SIG-M5 (cell line): Measurements from ENCODE around the gene MERTK.
"Not testable (repeated sequence)": the region's sequence is repeated elsewhere in the genome, so short reads cannot be mapped to it uniquely, and the experiment has no call there.

Experiments used
- DNase-seq: peaks from one replicate; lab custom pipeline; 2025; lab: John Stamatoyannopoulos, UW

The MERTK gene

DNA sequence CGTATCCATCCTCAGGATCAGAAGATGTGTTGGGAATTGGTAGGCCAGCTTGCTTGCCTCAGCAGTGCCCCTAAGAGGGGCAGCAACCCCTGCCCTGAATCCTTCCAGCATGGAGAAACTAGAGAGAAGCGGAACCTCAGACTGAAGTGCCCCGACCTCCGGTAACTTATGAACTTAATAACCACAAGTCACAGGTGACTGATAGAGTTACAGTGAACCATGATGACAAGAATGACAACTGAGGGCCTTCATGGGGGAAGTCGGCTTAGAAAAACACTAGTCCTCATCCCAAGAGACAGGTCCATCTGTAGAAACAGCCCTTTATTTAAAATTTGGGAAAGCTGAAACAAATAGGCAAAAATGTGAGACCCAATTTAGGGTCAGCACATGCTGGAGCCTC, 114.1 kb downstream of the MERTK start:
- DNase-seq, result no peak

DNA sequence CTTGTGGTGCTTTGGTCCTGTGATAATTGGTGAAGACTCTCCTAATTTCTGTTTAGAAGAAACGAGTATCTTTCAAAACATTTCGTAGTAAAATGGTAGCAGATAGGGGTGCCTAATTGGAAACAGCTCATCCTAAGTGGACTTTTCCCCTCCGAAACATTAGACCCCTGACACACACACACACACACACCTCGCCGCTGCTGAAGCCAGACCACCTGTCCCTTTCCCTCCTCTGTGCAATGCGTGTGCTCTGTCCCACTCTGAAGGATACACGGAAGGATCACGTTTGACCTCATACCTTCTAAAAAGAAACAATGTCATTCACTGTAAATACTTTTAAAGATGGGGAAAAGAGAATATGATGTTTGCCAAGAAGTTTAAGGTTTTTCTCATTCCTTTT, 120.4 kb downstream of the MERTK start:
- no peak for DNase-seq

DNA sequence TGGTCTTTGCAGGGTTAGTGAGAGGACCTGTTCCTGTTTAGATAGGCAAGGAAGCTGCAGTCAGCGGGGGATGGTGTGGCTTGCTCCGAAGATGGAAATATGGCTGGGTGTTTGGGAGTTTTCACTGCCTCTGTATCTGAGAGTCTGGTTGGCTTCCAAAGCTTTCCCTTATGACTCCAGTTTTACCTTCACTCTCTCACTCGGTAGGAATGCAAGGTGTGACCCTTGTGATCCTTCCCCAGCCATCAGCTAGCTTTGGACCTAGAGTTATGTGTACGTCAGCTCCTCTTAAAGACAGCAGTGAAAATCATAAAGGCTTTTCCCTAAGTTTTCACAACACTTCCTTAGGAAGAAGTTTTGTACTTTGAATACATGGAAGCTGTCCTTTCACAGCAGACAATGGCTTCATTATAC, 121.2 kb downstream of the MERTK start:
- no peak for DNase-seq

DNA sequence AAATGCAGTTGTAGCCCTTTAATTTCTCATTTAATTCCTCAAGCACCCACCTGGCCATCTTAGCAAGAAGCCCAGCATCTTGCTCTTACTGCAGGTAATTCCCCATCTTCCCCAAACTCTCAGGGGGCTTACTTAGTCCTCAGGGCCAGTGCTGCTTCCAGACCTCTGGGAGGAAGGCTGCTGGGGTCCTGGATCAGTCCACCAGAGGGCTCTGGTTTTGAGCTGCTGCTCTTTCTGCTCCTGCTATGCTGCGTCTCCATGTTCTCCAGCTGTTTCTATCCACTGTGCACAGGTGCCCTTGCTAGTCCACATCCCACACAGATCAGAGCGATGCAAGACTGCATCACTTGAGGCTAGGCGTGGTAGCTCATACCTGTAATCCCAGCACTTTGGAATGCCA, 122.2 kb downstream of the MERTK start:
- no peak for DNase-seq

DNA sequence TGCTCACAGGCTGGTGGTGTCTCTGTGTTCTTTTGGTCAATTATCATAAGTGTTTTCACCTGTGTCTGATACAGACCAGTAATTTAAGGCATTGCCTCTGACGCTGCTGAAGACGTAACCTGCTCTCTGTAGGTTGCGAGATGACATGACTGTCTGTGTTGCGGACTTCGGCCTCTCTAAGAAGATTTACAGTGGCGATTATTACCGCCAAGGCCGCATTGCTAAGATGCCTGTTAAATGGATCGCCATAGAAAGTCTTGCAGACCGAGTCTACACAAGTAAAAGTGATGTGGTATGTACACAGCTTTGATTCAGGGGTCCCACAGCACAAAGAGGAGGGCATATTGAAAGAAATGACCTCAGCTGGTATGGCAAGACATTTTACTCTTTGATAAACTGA, 122.9 kb downstream of the MERTK start:
- no peak for DNase-seq

DNA sequence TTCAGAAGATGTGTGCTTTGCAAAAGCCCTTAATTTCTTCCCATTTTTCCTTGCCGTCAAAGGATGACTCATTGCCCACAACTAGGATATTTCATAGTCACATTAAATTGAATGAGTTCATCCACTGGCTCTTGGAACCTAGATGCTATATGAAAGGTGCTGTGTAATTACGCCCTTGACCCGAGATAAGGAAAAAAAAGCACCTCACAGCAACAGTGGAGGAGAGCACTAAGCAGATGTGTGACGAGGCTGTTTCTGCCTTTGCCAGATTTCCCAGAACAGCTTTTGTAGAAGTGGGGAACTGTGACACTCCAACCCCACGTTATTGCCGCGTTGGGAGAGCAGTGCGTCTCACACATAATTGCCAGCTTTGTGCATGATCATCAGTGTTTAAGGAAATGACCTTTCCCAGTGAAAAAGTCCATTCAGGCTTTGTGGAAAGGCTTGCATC, 123.4 kb downstream of the MERTK start:
- no peak for DNase-seq

DNA sequence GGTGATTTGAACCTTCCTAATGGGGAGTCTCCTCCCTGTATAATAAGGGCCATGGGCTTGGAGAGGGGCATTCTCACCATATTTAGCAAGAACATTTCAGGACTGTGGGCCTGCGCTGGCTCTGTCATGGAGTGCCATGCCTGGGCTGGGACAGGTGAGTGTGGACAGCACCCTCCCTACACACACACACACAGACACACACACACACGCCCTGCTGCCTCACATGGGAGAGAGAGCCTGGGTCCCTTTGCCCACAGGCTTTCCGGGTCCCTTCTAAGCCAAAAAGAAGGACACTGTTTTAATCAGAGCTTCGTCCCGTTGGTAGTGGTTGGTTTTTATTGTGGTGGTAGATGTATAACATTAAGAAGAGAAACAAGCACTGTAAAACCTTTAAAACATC, 125.3 kb downstream of the MERTK start:
- DNase-seq, result no peak

DNA sequence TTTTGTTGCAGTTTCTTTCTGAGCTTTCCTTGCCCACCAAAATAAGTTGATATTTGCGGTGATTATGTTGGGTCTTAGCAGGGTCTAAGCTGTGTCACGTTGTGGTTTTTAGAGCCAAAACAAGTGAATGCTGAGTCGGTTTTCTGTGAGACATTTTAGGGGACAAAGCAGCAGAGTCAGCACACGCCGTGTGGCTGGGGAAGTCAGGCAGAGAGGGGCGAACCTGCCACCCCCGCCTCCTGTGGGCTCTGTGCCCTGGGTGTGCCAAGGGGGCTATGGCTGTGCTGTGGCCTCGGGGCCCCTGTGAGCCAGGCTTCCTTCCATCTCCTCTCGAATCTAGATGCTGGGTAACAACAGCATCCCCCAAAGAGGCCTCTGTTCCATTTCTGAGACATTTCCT, 125.8 kb downstream of the MERTK start:
- no peak for DNase-seq

DNA sequence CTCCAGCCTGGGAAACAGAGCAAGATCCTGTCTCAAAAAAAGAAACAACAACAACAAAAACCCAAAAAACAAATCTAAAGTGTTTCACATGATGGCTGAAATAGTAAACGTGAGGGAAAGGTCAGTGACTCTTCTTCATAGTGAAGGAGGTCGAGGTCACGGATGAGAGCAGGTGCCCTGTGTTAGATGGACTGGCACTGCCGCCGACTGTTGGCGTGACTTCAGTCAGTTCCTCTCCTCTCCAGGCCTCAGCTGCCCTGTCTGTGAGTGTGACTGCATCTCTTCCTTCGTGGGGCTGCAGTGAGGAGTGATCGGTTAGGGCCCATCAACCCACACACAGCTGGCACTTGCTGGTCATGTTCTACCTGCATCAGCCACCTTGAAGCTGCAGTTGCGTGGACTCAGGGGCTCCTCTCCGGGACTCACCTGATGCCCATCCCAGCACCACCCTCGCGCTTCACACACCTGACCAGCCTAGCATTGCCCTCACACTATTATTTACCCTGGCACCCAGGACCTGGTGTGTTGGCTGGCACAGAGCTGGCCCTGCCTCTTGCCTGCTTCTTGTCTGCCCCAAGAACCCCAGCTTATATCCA, 126.6 kb downstream of the MERTK start:
- DNase-seq, result no peak

DNA sequence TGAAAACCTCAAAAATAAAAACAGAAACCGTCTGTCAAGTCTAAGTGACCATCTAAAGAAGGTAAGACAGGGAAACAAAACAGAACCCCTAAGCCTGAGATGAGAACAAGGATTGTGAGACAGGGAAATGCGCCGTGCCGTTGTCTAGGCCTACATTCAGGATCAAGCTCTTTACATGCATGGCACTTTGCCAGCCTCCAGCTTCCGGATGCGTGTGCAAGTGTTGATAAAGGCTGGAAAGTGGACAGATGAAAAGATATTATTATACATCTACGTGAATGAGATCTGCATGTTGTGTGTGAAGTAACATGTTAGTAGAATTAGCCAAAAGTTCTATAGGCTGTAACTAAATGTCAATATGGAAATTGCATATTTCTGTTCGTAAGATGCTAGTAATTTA, 128.1 kb downstream of the MERTK start:
- no peak for DNase-seq

DNA sequence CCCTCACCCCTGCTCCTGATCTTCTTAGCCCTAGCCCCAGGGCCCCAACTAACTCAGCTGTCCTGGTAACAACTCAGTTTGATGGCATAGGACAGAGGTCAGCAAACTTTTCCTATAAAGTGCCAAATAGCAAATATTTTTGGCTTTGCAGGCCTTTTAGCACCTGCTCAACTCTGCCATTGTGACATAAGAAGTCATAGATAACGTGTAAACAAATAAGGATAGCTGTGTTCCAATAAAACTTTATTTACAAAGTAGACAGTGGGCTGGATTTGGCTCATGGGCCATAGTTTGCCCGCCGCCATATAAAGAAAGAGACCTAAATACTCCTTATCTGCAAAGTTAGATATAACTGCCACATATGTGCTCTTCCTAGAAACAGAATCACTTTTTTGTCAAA, 129.4 kb downstream of the MERTK start:
- DNase-seq, result no peak

DNA sequence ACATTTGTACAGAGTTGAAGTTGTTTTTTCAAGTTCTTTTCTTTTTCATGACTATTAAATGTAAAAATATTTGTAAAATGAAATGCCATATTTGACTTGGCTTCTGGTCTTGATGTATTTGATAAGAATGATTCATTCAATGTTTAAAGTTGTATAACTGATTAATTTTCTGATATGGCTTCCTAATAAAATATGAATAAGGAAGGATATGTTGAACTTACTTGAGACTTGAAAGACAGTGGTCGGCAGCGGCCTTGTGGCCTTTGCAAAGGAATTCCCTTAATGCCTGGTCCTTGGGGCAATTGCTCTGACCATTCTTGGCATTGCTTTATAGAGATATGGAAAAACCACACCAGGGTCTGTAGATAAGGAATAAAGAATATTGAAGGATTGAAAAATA, 130.8 kb downstream of the MERTK start:
- no peak for DNase-seq

DNA sequence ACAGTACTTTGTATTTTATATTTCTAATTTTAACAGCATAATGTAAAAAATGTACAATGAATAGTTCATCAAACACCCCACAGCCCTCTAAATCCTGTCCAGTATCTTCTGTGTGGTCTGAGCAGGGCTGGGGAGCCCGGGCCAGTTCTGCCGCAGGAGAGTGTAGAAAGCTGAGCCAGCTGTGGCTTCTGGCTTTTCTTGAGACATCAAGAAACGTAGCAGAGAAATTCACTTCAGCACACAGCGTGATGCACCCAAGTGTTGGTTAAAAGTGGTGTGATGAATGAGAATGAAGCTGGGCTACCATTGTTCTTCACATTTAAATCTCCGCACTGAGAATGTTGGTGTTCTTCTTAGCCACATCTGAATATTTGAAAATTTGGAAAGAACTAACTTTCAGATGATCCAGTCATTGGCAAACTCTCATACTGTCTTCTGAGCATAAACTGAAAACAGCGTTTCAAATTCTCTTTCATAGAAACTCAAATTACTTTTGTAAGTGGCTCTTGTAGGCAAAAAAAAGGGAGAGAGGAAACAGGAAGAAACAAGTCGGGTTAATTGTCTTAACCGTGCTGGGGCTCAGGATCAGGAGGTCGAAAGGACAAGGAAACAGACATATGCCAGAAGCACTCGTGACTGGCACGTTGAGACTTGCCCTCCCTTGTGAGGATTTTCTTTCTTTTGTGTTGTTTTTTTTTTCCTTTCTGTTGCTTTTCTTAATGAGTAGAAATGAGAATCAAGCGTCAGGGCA, 133.2 kb downstream of the MERTK start:
- DNase-seq, result no peak

DNA sequence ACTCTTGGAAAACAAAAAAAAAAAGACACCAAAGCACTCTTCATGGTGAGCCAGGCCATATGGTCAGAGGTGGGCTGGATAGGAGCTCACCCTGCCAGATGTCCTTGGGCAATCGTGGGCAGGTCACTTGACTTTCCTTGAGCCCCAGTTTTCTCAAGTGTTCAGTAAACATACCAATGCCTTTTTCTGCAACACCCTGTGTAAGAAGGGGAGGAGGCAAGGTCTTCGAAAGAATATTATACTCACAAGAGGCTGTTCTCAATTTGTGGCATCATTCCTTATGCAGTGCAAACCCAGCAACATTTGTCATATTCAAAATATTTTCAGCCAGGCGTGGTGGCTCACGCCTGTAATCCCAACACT, 133.8 kb downstream of the MERTK start:
- no peak for DNase-seq

DNA sequence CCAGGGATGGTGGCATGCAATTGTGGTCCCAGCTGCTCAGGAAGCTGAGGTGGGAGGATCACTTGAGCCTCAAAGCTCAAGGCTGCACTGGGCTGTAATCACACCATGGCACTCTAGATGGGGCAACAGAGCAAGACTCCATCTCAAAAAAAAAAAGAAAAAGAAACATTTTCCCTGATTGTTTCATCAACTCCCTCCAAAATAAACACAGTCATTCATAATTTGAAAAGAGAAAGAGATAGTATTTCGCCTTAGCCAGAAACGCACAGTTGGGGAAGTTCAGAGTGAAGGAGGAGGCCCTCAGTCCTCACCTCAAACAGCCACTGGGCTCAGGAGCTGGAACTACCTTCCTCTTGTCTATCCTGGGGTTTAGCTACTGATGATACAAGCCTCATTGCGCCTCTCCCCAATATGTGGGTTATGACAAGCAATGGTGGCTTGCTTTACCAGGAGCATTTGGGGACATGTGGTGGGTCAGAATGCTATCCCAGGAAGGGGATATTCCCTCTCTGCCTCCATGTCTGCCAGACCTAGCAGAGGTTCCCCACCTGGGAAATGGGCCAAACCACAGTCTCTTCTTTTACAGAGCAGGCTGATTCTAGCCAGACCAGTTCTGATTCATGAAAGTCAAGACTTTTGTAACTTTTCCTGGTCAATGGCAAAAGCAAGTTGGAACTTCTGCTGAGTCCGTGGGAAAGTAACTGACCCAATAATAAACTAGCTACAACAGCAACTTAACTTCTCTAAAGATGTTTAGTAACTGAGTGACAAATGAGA, 134.5 kb downstream of the MERTK start:
- DNase-seq, result no peak

DNA sequence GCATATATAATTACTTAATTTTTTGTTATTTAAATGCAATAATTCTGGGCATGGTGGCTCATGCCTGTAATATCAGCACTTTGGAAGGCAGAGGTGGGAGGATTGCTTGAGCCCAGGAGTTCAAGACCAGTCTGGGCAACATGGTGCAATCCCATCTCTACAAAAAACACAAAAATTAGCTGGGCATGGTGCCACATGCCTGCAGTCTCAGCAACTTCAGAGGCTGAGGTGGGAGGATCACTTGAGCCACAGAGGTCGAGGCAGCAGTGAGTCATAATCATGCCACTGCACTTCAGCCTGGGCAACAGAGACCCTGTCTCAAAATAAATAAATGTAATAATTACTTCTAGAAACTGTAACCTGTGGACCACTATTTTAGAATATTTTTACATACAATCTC, 135.2 kb downstream of the MERTK start:
- DNase-seq, result no peak

DNA sequence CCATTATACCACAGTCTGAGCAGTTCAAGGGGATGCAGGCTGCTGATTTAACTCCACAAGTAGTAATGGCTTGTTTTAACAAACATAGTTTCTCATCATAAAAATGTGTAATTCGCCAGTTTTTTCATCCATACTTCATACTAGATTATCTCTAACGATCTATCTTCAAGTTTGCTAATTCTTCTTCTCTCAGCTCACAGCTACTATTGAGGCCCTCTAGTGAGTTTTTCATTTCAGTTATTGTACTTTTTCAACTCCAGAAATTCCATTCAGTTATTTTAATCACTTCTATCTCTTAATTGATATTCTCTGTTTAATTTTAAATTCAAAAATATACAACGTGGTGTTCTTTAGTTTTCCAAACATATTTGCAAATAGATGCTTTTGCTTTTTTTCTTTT, 136.5 kb downstream of the MERTK start:
- DNase-seq, result no peak

DNA sequence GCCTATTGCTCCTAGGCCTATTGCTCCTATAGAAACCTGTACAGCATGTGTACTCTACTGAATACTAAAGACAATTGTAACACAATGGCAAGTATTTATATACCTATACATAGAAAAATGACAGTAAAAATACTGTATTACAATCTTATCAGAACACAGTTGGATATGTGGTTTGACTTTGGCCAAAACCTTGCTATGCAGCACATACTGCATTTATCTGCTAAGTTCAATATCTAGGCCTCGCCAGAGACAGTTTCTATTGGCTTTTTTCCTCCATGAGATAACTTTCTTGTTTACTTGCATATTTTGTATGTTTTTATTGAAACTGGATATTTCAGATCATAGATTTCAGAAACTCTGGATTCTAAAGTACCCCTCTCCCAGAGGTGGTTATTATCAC, 137.4 kb downstream of the MERTK start:
- DNase-seq, result no peak

DNA sequence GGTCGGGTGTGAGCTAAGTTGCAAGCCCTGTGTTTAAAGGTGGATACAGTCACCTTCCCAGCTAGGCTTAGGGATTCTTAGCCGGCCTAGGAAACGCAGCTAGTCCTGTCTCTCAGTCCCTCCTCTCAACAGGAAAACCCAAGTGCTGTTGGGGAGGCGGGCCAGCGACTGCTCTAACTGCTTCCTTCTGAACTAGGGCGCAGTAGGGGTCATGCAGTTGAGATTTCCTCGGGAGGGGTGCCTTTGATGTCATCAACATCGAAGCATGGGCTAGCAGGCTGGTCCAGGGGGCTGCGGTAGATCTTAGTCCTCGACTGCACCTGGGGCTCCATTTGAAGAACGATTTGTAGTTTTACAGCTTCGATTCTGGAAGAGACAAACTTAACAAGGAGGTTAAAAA, 141.1 kb downstream of the MERTK start:
- DNase-seq, result not testable (repeated sequence)

DNA sequence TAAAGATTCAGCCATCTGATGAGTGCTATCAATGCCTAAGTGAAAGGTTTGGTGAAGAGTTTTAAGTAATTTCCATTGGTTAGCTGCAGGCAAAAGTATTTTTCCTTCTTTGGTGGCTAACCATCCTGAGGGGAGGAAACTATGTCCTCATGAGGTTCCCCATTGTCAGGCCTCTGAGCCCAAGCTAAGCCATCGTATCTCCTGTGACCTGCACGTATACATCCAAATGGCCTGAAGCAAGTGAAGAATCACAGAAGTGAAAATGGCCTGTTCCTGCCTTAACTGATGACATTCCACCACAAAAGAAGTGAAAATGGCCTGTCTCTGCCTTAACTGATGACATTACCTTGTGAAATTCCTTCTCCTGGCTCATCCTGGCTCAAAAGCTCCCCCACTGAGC, 141.7 kb downstream of the MERTK start:
- not testable (repeated sequence) for DNase-seq

DNA sequence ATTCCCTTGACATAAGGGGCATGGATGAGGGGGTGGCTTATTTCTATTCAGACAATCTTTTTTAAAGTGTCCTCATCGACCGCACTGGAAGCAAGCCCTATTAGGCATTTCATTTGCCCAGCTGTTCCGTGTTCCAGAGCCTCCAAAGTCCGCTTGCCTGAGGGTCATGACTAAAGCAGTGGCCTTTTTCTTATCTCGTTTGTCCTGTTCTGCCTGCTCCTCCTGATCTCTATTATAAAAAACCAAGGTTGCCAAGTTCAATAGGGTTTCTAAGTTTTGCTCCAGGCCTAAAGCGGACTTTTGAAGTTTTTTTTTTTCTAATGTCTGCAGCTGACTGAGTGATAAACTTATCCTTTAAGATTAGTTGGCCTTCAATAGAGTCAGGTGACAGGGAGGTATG, 143.1 kb downstream of the MERTK start:
- DNase-seq, result not testable (repeated sequence)

DNA sequence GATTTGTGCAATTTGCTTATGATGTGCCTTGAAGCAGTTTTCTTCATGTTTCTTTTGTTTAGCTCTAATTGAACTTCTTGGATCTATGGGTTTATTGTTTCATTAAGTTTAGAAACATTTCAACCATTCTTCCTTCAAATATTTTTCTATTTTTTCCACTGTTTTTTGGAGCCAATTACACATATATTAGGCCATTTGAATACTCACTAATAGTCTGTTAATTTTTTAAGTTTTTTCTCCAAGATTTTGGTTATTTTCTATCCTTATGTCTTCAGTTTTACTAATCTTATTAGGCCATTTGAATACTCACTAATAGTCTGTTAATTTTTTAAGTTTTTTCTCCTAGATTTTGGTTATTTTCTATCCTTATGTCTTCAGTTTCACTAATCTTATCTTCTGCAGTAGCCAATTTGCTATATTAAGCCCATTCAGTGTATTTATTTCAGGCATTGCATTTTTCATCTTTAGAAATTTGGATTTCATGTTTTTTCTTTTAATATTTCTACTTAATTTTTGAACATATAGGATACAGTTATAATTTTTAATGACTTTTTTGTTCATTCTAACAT, 147.1 kb downstream of the MERTK start:
- DNase-seq, result no peak

DNA sequence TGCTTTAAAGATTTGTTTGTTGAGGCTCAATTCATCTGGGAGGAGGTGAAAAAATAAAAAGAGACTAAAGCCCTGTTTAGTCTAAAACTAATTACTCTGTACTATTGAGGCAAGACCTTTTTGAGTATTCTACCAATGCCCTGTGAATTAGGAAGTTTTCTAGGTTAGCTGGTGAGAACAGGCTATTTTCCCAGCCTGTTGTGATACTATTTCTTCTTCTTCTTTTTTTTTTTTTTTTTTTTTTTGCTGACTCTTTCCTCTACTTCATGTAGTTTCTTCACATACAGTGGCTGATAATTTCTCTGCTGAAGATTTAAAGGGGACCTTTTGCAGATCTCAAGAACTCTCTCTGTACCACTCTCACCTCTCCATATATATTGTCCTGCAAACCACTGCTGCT, 147.8 kb downstream of the MERTK start:
- no peak for DNase-seq
